Measurements from ENCODE around the gene MBP. TPM values are rescaled to one million over a fixed set of nuclear protein-coding genes. Genes with fewer than 3 reads are reported as not detected.

The MBP gene
- total RNA-seq, 2 experiments from 2014 or later = 35.9 to 36.6 TPM

DNA sequence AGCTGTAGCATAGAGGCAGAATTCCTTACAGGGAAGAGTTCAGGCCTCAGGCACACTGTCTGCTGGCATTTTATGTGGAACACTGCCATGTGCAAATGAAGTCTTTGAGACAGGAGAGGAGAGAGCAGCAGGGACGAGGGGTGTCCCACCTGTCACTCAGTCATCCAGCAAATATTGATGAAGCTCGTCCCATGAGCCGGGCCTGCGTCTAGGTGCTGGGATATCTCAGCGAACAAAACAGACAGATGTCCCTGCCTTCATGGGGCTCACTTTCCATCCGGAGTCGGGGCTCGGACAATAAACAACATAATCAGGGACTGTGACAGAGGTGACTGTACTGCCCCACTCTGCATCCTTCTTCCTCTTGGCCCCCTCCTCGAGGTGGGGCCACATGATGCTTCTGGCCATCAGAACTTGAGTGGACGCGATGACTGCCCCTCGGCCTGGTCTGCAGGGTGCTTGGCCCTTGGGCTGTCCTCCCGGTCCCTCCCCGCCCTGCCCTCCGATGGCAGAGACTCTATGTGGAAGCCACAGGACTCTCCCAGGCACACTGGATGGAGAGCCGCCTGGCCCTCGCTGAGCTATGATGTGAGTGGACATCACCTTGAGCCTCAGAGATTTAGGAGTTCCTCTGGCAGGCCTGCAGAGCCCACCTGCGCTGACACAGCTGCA is 78.8 kb downstream of the MBP start:
- CTCF ChIA-PET = interaction anchor here (0.7 to 7.8 kb wide), 10 partner anchors 9 to 158 kb away, joined by 3 to 71 read pairs (median 4); no protein-coding TSS in a partner anchor
- intact Hi-C loops (cut with micrococcal nuclease) = loop anchor here (1.0 to 2.0 kb wide), 7 partner anchors 9 to 251 kb away; partner anchors contain the start of gene ZNF236
- Mint-ChIP-seq H3K27me3 (ENCODE audit: low read depth) (no peaks in the 10 kb centered on the region), H3K27ac (peak overlapping the region; percentile 93), H3K36me3 (ENCODE audit: low read depth) (peaks cover 4% of the 10 kb centered on the region), H3K4me3 (peak overlapping the region; percentile 78), H3K9me3 (no peaks in the 10 kb centered on the region), H3K4me1 (ENCODE audit: low read depth) (peaks cover 47% of the 10 kb centered on the region)
- no peak for DNase-seq

DNA sequence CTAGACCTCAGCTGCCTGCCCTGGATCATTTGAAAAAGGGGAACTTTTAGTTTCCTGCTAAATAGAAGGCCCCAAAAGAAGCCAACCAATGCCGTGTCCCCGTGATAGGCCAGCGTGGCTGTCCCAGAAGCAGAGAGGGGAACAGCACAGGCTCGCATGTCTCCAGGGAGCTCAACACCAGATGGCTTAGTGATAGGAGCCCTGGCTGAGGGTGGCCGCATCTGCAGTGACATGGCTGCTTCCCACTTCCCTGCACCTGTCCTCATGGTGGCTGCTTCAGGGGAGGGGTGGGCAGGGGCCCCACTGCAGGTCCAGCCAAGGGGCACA is 79.6 kb downstream of the MBP start:
- Mint-ChIP-seq H3K4me1 (ENCODE audit: low read depth) (peaks cover 47% of the 10 kb centered on the region), H3K27ac (no peak overlapping the region), H3K9me3 (no peaks in the 10 kb centered on the region), H3K27me3 (ENCODE audit: low read depth) (no peaks in the 10 kb centered on the region), H3K4me3 (no peak overlapping the region), H3K36me3 (ENCODE audit: low read depth) (peaks cover 5% of the 10 kb centered on the region)
- intact Hi-C loops (cut with micrococcal nuclease) = no loop called here
- CTCF ChIA-PET = interaction anchor here (0.6 to 7.8 kb wide), 4 partner anchors 10 to 70 kb away, joined by 3 to 71 read pairs (median 4); no protein-coding TSS in a partner anchor
- no peak for DNase-seq

DNA sequence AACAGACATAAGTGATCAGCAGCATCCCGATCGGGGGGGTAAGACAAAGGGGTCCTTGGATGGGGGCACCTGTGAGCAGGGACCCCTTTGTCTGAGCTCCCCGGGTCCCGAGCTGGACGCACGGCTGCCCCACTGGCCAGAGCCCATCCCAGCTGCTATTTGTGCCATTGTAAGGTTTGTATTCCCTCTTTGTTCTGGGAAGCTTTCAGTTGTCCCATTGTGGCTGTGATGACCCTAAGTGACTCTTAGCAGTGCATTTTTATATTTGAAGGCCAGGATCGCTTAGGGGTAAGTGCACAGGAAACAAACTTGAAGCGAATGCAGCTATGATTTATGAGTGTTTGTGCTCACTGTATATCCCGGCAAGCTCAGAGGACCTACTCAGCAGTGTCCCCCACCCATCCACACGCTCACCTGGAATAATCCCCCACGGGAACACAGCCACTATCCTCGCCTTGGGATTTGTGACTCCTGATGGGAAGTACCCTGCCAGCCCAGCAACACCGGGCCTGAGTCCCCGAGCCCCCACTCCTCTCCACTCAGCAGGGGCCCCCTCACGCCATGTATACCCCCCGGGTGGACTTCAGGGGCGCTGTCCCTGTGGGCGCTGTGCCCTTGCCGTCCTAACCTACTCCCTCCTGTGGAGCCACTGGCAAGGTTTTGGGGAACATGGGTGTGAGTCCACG is 80.1 kb downstream of the MBP start:
- CTCF ChIA-PET = interaction anchor here (0.6 to 7.8 kb wide), 4 partner anchors 13 to 69 kb away, joined by 3 to 71 read pairs (median 4); no protein-coding TSS in a partner anchor
- no peaks in the 10 kb centered on the region for H3K9me3 Mint-ChIP-seq
- H3K27me3 Mint-ChIP-seq (ENCODE audit: low read depth) = no peaks in the 10 kb centered on the region
- H3K4me3 Mint-ChIP-seq = no peak overlapping the region
- peaks cover 46% of the 10 kb centered on the region for H3K4me1 Mint-ChIP-seq (ENCODE audit: low read depth)
- no peak for DNase-seq
- H3K27ac Mint-ChIP-seq = no peak overlapping the region
- peaks cover 6% of the 10 kb centered on the region for H3K36me3 Mint-ChIP-seq (ENCODE audit: low read depth)
- intact Hi-C loops (cut with micrococcal nuclease) = no loop called here

DNA sequence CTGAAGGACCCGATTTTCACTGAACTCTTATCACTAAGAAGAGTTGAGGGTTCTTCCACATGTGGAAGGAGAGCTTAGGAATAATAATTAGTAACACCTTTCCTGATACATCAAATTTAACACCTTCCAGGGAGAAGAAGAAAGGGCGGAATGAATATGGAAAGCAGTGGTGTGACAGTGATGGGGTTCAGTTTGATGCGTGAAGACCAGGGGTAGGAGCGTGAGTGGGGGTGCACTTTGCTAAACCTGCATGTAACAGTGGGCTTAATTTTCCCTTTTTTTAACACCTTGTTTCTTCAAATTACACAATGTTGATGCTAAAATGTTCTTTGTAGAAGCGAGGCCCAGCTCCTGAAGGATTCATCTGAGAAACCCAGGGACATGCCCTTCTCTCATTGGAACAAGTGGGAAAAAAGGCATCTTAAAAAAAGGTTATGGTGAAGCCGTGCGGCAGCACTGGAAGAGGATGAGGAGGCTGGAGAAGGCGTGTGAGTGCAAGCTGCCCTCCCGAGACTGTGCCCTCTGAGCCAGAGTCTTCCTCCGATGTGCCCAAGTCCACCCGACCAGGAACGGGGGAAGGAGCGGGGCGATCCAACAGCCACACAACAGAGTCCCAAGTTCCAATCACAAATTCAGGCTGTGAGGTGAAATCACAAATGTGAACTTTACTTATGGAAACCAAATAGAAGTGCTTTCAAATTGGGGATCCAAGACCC is 80.8 kb downstream of the MBP start:
- intact Hi-C loops (cut with micrococcal nuclease) = no loop called here
- Mint-ChIP-seq H3K9me3 (no peaks in the 10 kb centered on the region), H3K4me3 (no peak overlapping the region), H3K4me1 (ENCODE audit: low read depth) (peaks cover 41% of the 10 kb centered on the region), H3K27me3 (ENCODE audit: low read depth) (no peaks in the 10 kb centered on the region), H3K36me3 (ENCODE audit: low read depth) (peaks cover 7% of the 10 kb centered on the region), H3K27ac (no peak overlapping the region)
- CTCF ChIA-PET = interaction anchor here (1.1 to 7.8 kb wide), 3 partner anchors 49 to 69 kb away, joined by 3 to 71 read pairs (median 5); no protein-coding TSS in a partner anchor
- no peak for DNase-seq

DNA sequence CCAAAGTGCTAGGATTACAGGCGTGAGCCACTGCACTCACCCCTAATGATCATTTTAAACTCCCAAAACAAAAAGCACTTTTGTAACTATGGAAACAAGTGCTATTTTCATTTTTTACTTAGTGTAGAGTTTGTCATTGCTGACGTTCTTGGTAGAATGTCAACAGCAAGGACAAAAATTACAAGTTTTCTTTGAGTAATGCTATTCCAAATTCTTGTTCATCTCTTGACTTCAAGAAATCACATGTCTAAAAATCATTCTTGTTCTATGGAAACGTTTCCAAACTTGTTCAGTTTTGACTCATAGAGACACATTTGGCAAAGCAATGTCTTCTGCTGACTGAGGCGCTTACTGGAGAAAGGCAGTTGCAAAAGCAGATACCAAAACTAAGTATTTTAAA is 82.6 kb downstream of the MBP start:
- CTCF ChIA-PET = interaction anchor here (2.0 to 7.8 kb wide), 2 partner anchors 11 to 47 kb away, joined by 4 to 71 read pairs; no protein-coding TSS in a partner anchor
- no peak for DNase-seq
- H3K27ac Mint-ChIP-seq = no peak overlapping the region
- peaks cover 23% of the 10 kb centered on the region for H3K4me1 Mint-ChIP-seq (ENCODE audit: low read depth)
- H3K27me3 Mint-ChIP-seq (ENCODE audit: low read depth) = no peaks in the 10 kb centered on the region
- H3K36me3 Mint-ChIP-seq (ENCODE audit: low read depth) = peaks cover 9% of the 10 kb centered on the region
- no peaks in the 10 kb centered on the region for H3K9me3 Mint-ChIP-seq
- no peak overlapping the region for H3K4me3 Mint-ChIP-seq
- intact Hi-C loops (cut with micrococcal nuclease) = no loop called here

DNA sequence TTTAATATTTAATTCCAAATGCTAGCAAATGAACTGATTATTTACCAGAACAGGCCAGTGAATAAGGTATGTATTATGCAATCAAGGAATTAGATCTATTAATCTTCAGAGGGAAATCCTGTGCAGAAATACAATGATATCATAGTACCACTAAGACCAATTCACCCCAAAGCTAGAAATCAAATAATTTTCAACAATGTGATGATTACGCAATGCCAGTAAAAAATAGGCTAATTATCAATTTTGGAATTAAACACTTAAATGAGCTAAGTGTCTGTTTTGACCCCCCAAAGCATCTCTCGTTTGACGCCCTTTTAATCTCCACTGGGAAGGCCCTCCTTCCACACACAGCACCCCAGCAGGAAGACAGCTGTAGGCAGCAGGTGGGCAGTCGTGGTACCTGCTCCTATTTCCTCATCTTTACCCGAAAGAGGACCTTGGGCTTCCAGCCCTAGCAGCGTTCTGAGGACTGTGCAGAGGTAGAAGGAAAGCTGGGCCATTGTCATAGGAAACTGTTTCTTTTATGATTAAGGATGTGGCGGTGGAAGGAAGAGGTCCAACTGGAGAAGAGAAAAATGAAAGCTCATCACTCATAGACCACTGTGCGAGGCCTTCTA is 84.7 kb downstream of the MBP start:
- Mint-ChIP-seq H3K9me3 (no peaks in the 10 kb centered on the region), H3K27me3 (ENCODE audit: low read depth) (no peaks in the 10 kb centered on the region), H3K4me3 (no peak overlapping the region), H3K4me1 (ENCODE audit: low read depth) (peaks cover 8% of the 10 kb centered on the region), H3K36me3 (ENCODE audit: low read depth) (peaks cover 22% of the 10 kb centered on the region), H3K27ac (no peak overlapping the region)
- CTCF ChIA-PET = no interaction called here
- no peak for DNase-seq
- intact Hi-C loops (cut with micrococcal nuclease) = no loop called here

DNA sequence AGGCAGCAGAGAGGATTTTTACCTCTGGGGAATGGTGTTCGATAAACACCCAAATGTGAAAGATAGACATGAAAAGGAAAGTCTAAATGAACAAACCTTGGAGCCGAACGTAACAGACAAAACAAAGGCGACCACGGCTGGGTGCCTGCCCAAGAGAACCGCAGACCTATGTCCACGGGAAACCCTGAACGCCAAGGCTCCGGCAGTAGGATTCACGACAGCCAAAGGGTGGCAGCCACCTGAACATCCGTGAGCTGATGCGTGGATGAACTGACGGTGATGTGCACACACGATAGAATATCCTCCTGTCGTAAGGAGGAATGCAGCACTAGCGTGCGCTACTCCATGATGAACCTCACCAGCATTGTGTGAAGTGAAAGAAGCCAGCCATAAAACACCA is 85.6 kb downstream of the MBP start:
- intact Hi-C loops (cut with micrococcal nuclease) = no loop called here
- Mint-ChIP-seq H3K27me3 (ENCODE audit: low read depth) (no peaks in the 10 kb centered on the region), H3K9me3 (no peaks in the 10 kb centered on the region), H3K4me1 (ENCODE audit: low read depth) (peaks cover 8% of the 10 kb centered on the region), H3K27ac (no peak overlapping the region), H3K36me3 (ENCODE audit: low read depth) (peaks cover 24% of the 10 kb centered on the region), H3K4me3 (no peak overlapping the region)
- DNase-seq = no peak
- CTCF ChIA-PET = no interaction called here

GRCh38 chr18:77046409-77046808 is 86.2 kb downstream of the MBP start:
- CTCF ChIA-PET = interaction anchor here (1.0 kb wide), 1 partner anchor 243 kb away, joined by 3 read pairs; no protein-coding TSS in a partner anchor
- H3K27me3 Mint-ChIP-seq (ENCODE audit: low read depth) = no peaks in the 10 kb centered on the region
- H3K9me3 Mint-ChIP-seq = no peaks in the 10 kb centered on the region
- intact Hi-C loops (cut with micrococcal nuclease) = no loop called here
- peaks cover 8% of the 10 kb centered on the region for H3K4me1 Mint-ChIP-seq (ENCODE audit: low read depth)
- no peak overlapping the region for H3K4me3 Mint-ChIP-seq
- H3K27ac Mint-ChIP-seq = no peak overlapping the region
- no peak for DNase-seq
- H3K36me3 Mint-ChIP-seq (ENCODE audit: low read depth) = peaks cover 28% of the 10 kb centered on the region

GRCh38 chr18:77045677-77046076 is 86.9 kb downstream of the MBP start:
- H3K27me3 Mint-ChIP-seq (ENCODE audit: low read depth) = no peaks in the 10 kb centered on the region
- DNase-seq = no peak
- H3K36me3 Mint-ChIP-seq (ENCODE audit: low read depth) = peaks cover 29% of the 10 kb centered on the region
- peaks cover 8% of the 10 kb centered on the region for H3K4me1 Mint-ChIP-seq (ENCODE audit: low read depth)
- CTCF ChIA-PET = interaction anchor here (1.0 kb wide), 1 partner anchor 243 kb away, joined by 3 read pairs; no protein-coding TSS in a partner anchor
- no peaks in the 10 kb centered on the region for H3K9me3 Mint-ChIP-seq
- H3K27ac Mint-ChIP-seq = no peak overlapping the region
- no peak overlapping the region for H3K4me3 Mint-ChIP-seq
- intact Hi-C loops (cut with micrococcal nuclease) = no loop called here

GRCh38 chr18:77044866-77045664 is 87.5 kb downstream of the MBP start:
- Mint-ChIP-seq H3K27me3 (ENCODE audit: low read depth) (no peaks in the 10 kb centered on the region), H3K4me3 (no peak overlapping the region), H3K9me3 (peaks cover 2% of the 10 kb centered on the region), H3K4me1 (ENCODE audit: low read depth) (peaks cover 11% of the 10 kb centered on the region), H3K36me3 (ENCODE audit: low read depth) (peaks cover 29% of the 10 kb centered on the region), H3K27ac (no peak overlapping the region)
- intact Hi-C loops (cut with micrococcal nuclease) = no loop called here
- CTCF ChIA-PET = no interaction called here
- DNase-seq = no peak

- peaks cover 29% of the 10 kb centered on the region for H3K36me3 Mint-ChIP-seq (ENCODE audit: low read depth)
- intact Hi-C loops (cut with micrococcal nuclease) = no loop called here
These were observed 88.9 kb downstream of the MBP start for GRCh38 chr18:77043541-77044280.

More at GRCh38 chr18:77043541-77044280, 88.9 kb downstream of the MBP start:
- Mint-ChIP-seq H3K4me1 (ENCODE audit: low read depth) (peaks cover 18% of the 10 kb centered on the region), H3K4me3 (no peak overlapping the region), H3K27me3 (ENCODE audit: low read depth) (no peaks in the 10 kb centered on the region), H3K9me3 (peaks cover 2% of the 10 kb centered on the region), H3K27ac (no peak overlapping the region)
- no peak for DNase-seq
- CTCF ChIA-PET = interaction anchor here (0.9 kb wide), 1 partner anchor 43 kb away, joined by 3 read pairs; no protein-coding TSS in a partner anchor
